Stimulated activated CD4-positive, alpha-beta T cell treated with anti-CD3 and anti-CD28 coated beads, Interleukin-15, amount 100 ng/mL, for 48 hours (primary cell): ENCODE data around the gene AP1B1.
"Not testable (repeated sequence)": the region's sequence is repeated elsewhere in the genome, so short reads cannot be mapped to it uniquely, and the experiment has no call there.

Experiments
- DNase-seq, 2 donors: peaks; one replicate each; pipeline ENCODE4 v3.0.0-alpha.2; 2020; ENCODE audit warnings: low read depth in 2 of 2

The AP1B1 gene

GRCh38 chr22:29348956-29349355 lies 39.4 kb downstream of the AP1B1 start:
- no peak for DNase-seq

- no peak for DNase-seq
Measured at GRCh38 chr22:29348041-29348440, 40.3 kb downstream of the AP1B1 start.

GRCh38 chr22:29346659-29347058 lies 41.7 kb downstream of the AP1B1 start:
- no peak for DNase-seq

GRCh38 chr22:29345932-29346331 lies 42.4 kb downstream of the AP1B1 start:
- DNase-seq = no peak

- not testable (repeated sequence) for DNase-seq
Measured at GRCh38 chr22:29344889-29345288, 43.5 kb downstream of the AP1B1 start.

- DNase-seq = no peak
Measured at GRCh38 chr22:29344137-29344536, 44.2 kb downstream of the AP1B1 start.

GRCh38 chr22:29343313-29343805 lies 45.0 kb downstream of the AP1B1 start:
- DNase-seq = no peak

GRCh38 chr22:29342577-29343312 lies 45.6 kb downstream of the AP1B1 start:
- DNase-seq = no peak

- no peak for DNase-seq
Measured at GRCh38 chr22:29342177-29342576, 46.2 kb downstream of the AP1B1 start.

- DNase-seq = no peak
Measured at GRCh38 chr22:29341849-29342127, 46.6 kb downstream of the AP1B1 start.

GRCh38 chr22:29341056-29341848 lies 47.1 kb downstream of the AP1B1 start:
- DNase-seq = no peak

GRCh38 chr22:29340566-29340965 lies 47.8 kb downstream of the AP1B1 start:
- DNase-seq = no peak

GRCh38 chr22:29339381-29340235 lies 48.8 kb downstream of the AP1B1 start:
- no peak for DNase-seq

GRCh38 chr22:29338398-29338797 lies 50.0 kb downstream of the AP1B1 start:
- DNase-seq = no peak

- DNase-seq = no peak
Measured at GRCh38 chr22:29337631-29338284, 50.6 kb downstream of the AP1B1 start.

- no peak for DNase-seq
Measured at GRCh38 chr22:29336751-29337490, 51.4 kb downstream of the AP1B1 start.

GRCh38 chr22:29335656-29336055 lies 52.7 kb downstream of the AP1B1 start:
- no peak for DNase-seq

- no peak for DNase-seq
Measured at GRCh38 chr22:29334696-29335344, 53.5 kb downstream of the AP1B1 start.

GRCh38 chr22:29334148-29334547 lies 54.2 kb downstream of the AP1B1 start:
- DNase-seq = no peak

- no peak for DNase-seq
Measured at GRCh38 chr22:29332886-29333496, 55.4 kb downstream of the AP1B1 start.
